ENCODE results near the gene DENND1A.

Gene DENND1A

GRCh38 chr9:123485216-123485615, 444.7 kb downstream of the DENND1A start:
- H3K9me3 ChIP-seq (ENCODE audit: insufficient read depth, low read depth, low read length), result no peaks in the 10 kb centered on the region
- no peak overlapping the region for H2AFZ ChIP-seq (ENCODE audit: low read length)
- TF ChIP-seq CTCF (conservative IDR thresholded peaks at IDR 0.05; ENCODE audit: low read length) (no peak), EZH2phosphoT487 (IDR thresholded peaks at IDR 0.05; ENCODE audit: borderline replicate concordance) (no peak)
- no peak overlapping the region for H3K4me3 ChIP-seq (ENCODE audit: low read length, poor library complexity, severe bottlenecking)
- H3K27me3 ChIP-seq (ENCODE audit: insufficient read depth, low read length, poor library complexity, severe bottlenecking), result no peaks in the 10 kb centered on the region
- H3F3A ChIP-seq (ENCODE audit: low read depth), result no peaks in the 10 kb centered on the region
- H4K20me1 ChIP-seq (ENCODE audit: insufficient read depth, low read length, poor library complexity, severe bottlenecking), result no peaks in the 10 kb centered on the region
- H3K4me1 ChIP-seq (ENCODE audit: insufficient read depth, low read length, poor library complexity, severe bottlenecking), result no peaks in the 10 kb centered on the region
- no peak overlapping the region for H3K9ac ChIP-seq (ENCODE audit: low read depth, low read length, poor library complexity, severe bottlenecking)
- H3K9me2 ChIP-seq (replicated peaks; ENCODE audit: low read depth, low read length), result no peaks in the 10 kb centered on the region
- H3K4me2 ChIP-seq (ENCODE audit: low read depth, low read length, poor library complexity, severe bottlenecking), result no peak overlapping the region
- no peaks in the 10 kb centered on the region for H3K36me3 ChIP-seq (ENCODE audit: insufficient read depth, low read length)
- H3K79me2 ChIP-seq (ENCODE audit: insufficient read depth, low read length), result no peaks in the 10 kb centered on the region

GRCh38 chr9:123484130-123484529, 445.8 kb downstream of the DENND1A start:
- H3K9me2 ChIP-seq (replicated peaks; ENCODE audit: low read depth, low read length), result no peaks in the 10 kb centered on the region
- no peak overlapping the region for H3K4me2 ChIP-seq (ENCODE audit: low read depth, low read length, poor library complexity, severe bottlenecking)
- H3K4me1 ChIP-seq (ENCODE audit: insufficient read depth, low read length, poor library complexity, severe bottlenecking), result no peaks in the 10 kb centered on the region
- H4K20me1 ChIP-seq (ENCODE audit: insufficient read depth, low read length, poor library complexity, severe bottlenecking), result no peaks in the 10 kb centered on the region
- no peaks in the 10 kb centered on the region for H3K79me2 ChIP-seq (ENCODE audit: insufficient read depth, low read length)
- no peak overlapping the region for H3K4me3 ChIP-seq (ENCODE audit: low read length, poor library complexity, severe bottlenecking)
- no peaks in the 10 kb centered on the region for H3K27me3 ChIP-seq (ENCODE audit: insufficient read depth, low read length, poor library complexity, severe bottlenecking)
- H3K9me3 ChIP-seq (ENCODE audit: insufficient read depth, low read depth, low read length), result no peaks in the 10 kb centered on the region
- no peak for TF ChIP-seq EZH2phosphoT487 (IDR thresholded peaks at IDR 0.05; ENCODE audit: borderline replicate concordance)
- TF ChIP-seq CTCF (conservative IDR thresholded peaks at IDR 0.05; ENCODE audit: low read length), result no peak
- no peaks in the 10 kb centered on the region for H3K36me3 ChIP-seq (ENCODE audit: insufficient read depth, low read length)
- H2AFZ ChIP-seq (ENCODE audit: low read length), result no peak overlapping the region
- H3F3A ChIP-seq (ENCODE audit: low read depth), result no peaks in the 10 kb centered on the region
- no peak overlapping the region for H3K9ac ChIP-seq (ENCODE audit: low read depth, low read length, poor library complexity, severe bottlenecking)

GRCh38 chr9:123483191-123483803, 446.6 kb downstream of the DENND1A start:
- no peak overlapping the region for H3K9ac ChIP-seq (ENCODE audit: low read depth, low read length, poor library complexity, severe bottlenecking)

More at GRCh38 chr9:123483191-123483803, 446.6 kb downstream of the DENND1A start:
- no peaks in the 10 kb centered on the region for H3K79me2 ChIP-seq (ENCODE audit: insufficient read depth, low read length)
- H3K4me3 ChIP-seq (ENCODE audit: low read length, poor library complexity, severe bottlenecking), result no peak overlapping the region
- no peak overlapping the region for H2AFZ ChIP-seq (ENCODE audit: low read length)
- H3K36me3 ChIP-seq (ENCODE audit: insufficient read depth, low read length), result no peaks in the 10 kb centered on the region
- no peaks in the 10 kb centered on the region for H3K27me3 ChIP-seq (ENCODE audit: insufficient read depth, low read length, poor library complexity, severe bottlenecking)
- H3K4me2 ChIP-seq (ENCODE audit: low read depth, low read length, poor library complexity, severe bottlenecking), result no peak overlapping the region
- TF ChIP-seq CTCF (conservative IDR thresholded peaks at IDR 0.05; ENCODE audit: low read length), result no peak
- TF ChIP-seq EZH2phosphoT487 (IDR thresholded peaks at IDR 0.05; ENCODE audit: borderline replicate concordance), result no peak
- no peaks in the 10 kb centered on the region for H3K9me3 ChIP-seq (ENCODE audit: insufficient read depth, low read depth, low read length)
- no peaks in the 10 kb centered on the region for H3F3A ChIP-seq (ENCODE audit: low read depth)
- no peaks in the 10 kb centered on the region for H3K4me1 ChIP-seq (ENCODE audit: insufficient read depth, low read length, poor library complexity, severe bottlenecking)
- H3K9me2 ChIP-seq (replicated peaks; ENCODE audit: low read depth, low read length), result no peaks in the 10 kb centered on the region
- H4K20me1 ChIP-seq (ENCODE audit: insufficient read depth, low read length, poor library complexity, severe bottlenecking), result no peaks in the 10 kb centered on the region
